Large intestine (tissue), 3 donors: Measurements from ENCODE around the gene USP49. TPM values are rescaled to one million over a fixed set of nuclear protein-coding genes. Genes with fewer than 3 reads are reported as not detected.

ENCODE experiments used
- DNase-seq, 2 donors: peaks; one replicate each; pipeline versions ENCODE4 v3.0.0 to v3.0.0-alpha.2; 2013
- H3K27ac ChIP-seq: one replicate; pipeline ENCODE4 v1.5.1; 2013; ENCODE audit warnings: low read length
- H3K27me3 ChIP-seq: 2 replicates; pipeline ENCODE4 v1.6.1; 2013; ENCODE audit warnings: low read length; ENCODE audit not compliant: control insufficient read depth, insufficient read depth
- H3K36me3 ChIP-seq: 2 replicates; pipeline ENCODE4 v1.6.1; 2013; ENCODE audit warnings: low read length; ENCODE audit not compliant: control insufficient read depth, insufficient read depth
- H3K4me1 ChIP-seq: one replicate; pipeline ENCODE4 v1.6.1; 2013; ENCODE audit warnings: low read length; ENCODE audit not compliant: control insufficient read depth, insufficient read depth
- H3K4me3 ChIP-seq: one replicate; pipeline ENCODE4 v1.5.1; 2013; ENCODE audit warnings: low read length
- H3K9me3 ChIP-seq: one replicate; pipeline ENCODE4 v1.6.1; 2013; ENCODE audit warnings: mild to moderate bottlenecking, low read depth, low read length, moderate library complexity; ENCODE audit not compliant: control insufficient read depth
- WGBS: methylation state at CpG from one replicate; pipeline ENCODE4 v1.1.5; 2013; ENCODE audit warnings: low lambda C conversion rate; ENCODE audit not compliant: insufficient coverage; 5-methylcytosine and 5-hydroxymethylcytosine counted together
- polyA plus RNA-seq: library from polyadenylated mRNA; unstranded; fragments of 120-200 nt; gene quantifications from one replicate; pipeline ENCODE4 v1.2.1, GENCODE V29; 2013

USP49 gene
- polyA plus RNA-seq, 1 donor: 5.3 TPM

DNA sequence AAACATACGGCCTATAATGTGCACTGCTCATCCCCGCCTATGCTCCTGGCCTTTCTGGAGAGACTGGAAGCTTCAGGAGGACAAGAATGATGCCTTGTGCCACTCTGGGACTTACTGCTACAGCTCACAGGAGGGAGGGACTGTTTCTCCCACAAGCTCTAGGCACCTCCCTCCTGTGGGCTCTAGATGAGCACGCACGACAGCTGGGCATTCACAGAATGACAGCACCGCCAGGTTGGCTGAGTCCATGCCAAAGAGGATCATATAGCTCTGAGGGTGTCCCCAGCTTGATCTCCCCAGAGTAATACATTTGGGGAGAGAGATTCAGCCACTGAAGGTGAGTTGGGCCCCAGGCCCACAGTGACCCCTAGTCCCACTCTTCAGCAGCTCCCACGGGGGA lies 137.9 kb downstream of the USP49 start:
- no peak for DNase-seq
- Histone ChIP-seq H3K4me1 (no peaks in the 10 kb centered on the region), H3K36me3 (no peaks in the 10 kb centered on the region), H3K9me3 (no peaks in the 10 kb centered on the region), H3K27me3 (no peaks in the 10 kb centered on the region), H3K4me3 (no peak overlapping the region), H3K27ac (no peak overlapping the region)
- WGBS: no CpG with 5 or more reads among the region's 6 CpGs

DNA sequence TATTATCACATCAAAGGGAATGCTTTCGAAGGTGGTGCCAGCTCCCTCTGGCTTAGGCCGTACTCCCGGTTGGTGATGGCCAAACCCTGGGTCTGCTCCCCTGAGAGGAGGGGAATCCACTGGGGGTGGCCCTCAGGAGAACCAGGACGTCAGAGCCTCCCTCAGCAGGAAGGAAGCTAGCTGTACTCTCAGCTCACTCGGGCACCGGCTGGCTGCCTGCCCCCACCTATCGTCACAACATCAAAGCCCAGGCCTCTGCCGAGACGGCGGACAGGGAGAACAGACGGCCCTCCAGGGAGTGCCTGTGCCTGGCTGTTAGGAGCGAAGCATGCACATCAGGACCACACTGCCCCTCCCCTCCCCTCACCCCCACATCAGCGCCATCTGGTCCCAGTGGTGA lies 138.8 kb downstream of the USP49 start:
- H3K9me3 ChIP-seq: no peaks in the 10 kb centered on the region
- WGBS: no CpG with 5 or more reads among the region's 13 CpGs
- H3K27me3 ChIP-seq: no peaks in the 10 kb centered on the region
- H3K4me1 ChIP-seq: no peaks in the 10 kb centered on the region
- H3K4me3 ChIP-seq: no peak overlapping the region
- H3K36me3 ChIP-seq: no peaks in the 10 kb centered on the region
- no peak overlapping the region for H3K27ac ChIP-seq
- no peak for DNase-seq

DNA sequence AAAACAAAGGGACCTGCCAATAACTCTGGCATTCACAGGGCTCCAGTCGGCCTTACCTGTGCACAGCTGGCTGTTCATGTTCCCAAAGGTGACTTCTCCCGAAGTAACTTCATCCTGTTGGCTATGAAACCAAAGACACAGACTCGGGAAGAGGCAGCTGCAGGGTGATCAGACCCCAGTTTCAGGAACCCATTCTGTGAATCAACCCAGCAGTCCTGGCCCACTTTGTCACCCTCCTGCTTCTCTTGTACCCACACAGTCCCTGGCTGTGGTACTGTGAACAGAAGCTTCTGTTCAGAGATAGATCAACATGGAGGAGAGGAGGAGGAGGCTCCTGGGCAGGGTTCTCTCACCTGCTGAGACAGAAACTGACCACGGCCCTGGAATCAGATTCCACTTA lies 139.3 kb downstream of the USP49 start:
- Histone ChIP-seq H3K9me3 (no peaks in the 10 kb centered on the region), H3K4me1 (no peaks in the 10 kb centered on the region), H3K27me3 (no peaks in the 10 kb centered on the region), H3K27ac (no peak overlapping the region), H3K4me3 (no peak overlapping the region), H3K36me3 (no peaks in the 10 kb centered on the region)
- no CpG with 5 or more reads among the region's 4 CpGs for WGBS
- DNase-seq: no peak

DNA sequence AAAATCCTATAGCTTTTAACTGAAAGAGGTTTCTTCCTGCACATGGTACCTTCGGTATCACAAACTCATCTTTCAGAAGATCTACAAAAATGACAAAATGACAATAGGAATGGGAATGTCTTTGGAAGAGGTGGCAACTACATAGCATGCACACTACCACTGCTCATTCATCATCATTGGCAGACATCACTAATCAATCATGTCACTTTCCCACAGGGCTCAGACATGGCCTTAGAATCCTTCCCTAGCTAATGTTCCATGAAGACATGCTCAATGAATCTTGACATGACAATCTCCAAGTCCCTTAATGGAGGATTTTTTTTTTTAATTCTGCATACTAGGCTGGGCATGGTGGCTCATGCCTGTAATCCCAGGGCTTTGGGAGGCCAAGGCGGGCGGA lies 144.8 kb downstream of the USP49 start:
- no peaks in the 10 kb centered on the region for H3K4me1 ChIP-seq
- no peak for DNase-seq
- no peaks in the 10 kb centered on the region for H3K27me3 ChIP-seq
- no peak overlapping the region for H3K27ac ChIP-seq
- WGBS: 100% methylated on average over 1 of the region's 3 CpGs
- H3K9me3 ChIP-seq: no peaks in the 10 kb centered on the region
- H3K4me3 ChIP-seq: no peak overlapping the region
- no peaks in the 10 kb centered on the region for H3K36me3 ChIP-seq

DNA sequence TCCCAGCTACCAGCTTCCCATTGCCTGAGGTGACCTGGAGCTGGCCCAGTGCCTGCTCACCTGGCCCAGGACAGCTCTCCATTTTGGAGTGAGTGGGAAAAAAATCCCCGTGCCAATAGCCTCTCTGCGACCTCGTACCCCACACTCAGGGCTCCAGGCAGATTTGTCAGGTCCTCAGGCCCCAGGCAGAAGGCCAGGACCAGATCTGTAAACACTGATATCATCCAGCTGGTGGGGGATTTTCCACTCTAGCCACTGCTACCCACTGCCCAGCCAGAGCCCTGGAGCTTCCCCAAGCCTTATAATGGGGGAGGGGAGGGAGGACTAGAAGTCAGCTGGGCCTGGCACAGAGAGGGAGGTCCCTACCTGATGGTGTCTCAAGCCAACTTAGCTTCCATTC lies 146.6 kb downstream of the USP49 start:
- Histone ChIP-seq H3K4me3 (no peak overlapping the region), H3K4me1 (no peaks in the 10 kb centered on the region), H3K9me3 (no peaks in the 10 kb centered on the region), H3K27me3 (no peaks in the 10 kb centered on the region), H3K27ac (no peak overlapping the region), H3K36me3 (no peaks in the 10 kb centered on the region)
- no peak for DNase-seq
- WGBS: no CpG with 5 or more reads among the region's 3 CpGs

DNA sequence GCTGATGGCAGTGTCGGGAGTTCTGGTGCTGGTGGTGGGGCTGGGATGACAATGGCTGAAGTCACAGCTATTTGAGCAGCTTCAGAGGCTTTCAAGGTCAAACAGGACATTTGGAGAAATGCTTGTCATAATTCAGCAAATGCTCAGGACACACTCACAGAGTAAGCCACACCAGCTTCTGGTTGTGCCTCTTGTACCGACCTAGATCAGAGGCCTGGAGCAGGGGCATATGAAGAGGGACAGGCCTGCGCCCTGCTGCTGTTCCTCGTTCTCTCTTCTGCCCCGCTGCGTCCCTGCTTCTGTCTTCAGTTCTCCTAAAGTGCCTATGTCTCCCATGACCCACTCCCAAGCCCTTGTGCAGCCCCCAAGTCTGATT lies 147.1 kb downstream of the USP49 start:
- no CpG with 5 or more reads among the region's 6 CpGs for WGBS

DNA sequence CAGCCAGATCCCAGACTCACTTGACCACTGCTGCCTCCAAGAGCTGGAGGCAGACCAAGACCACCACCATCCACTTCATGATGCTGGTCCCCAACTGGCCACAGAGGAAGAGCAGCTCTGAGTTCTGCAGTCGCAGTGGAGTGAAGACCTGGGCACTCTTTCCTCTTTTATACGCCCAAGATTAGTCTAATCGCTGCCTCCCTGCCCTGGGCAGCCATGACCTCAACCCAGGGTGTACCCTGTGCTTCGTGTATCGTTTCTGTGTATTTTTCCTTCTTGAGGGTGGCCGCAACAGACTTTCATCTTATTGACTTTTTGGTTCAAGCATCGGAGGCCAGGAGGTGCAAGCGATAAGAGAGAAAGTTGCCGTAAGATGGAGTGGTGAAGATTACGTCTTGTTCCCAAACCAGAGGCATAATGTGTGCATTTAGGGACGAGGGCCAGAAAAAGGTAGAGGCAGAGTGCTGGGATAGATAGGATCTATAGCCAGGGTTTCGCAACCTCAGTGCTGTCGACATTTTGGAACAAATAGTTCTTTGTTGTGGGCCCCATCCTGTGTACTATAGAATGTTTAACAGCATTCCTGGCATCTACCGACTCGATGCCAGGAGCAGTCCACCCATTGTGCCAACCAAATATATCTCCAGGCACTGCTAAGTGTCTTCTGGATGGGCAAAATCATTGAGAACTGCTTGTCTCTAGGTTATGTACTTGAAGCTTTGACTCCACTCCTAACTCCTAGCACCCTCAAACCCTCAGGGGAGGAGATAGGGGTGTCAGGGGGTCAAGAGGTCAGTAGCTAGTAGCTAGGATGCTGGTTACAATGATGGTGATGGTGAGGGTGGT lies 147.7 kb downstream of the USP49 start, which contains the start of gene PGC:
PGC (minus strand) TSS at position 142 of the 846 bp plus-strand sequence; CDS start at position 79, 63 bp downstream.
- H3K4me1 ChIP-seq: peaks cover under 1% of the 10 kb centered on the region
- no peaks in the 10 kb centered on the region for H3K9me3 ChIP-seq
- H3K4me3 ChIP-seq: no peak within 1 kb of the TSS
- no peaks in the 10 kb centered on the region for H3K36me3 ChIP-seq
- peak in 1 of 2 donors; percentile 41 for DNase-seq
- no peaks in the 10 kb centered on the region for H3K27me3 ChIP-seq
- no peak within 1 kb of the TSS for H3K27ac ChIP-seq
- WGBS: 61% methylated on average over 5 of the region's 15 CpGs

More for the DNA sequence above, 147.1 kb downstream of the USP49 start:
- Histone ChIP-seq H3K9me3 (no peaks in the 10 kb centered on the region), H3K27me3 (no peaks in the 10 kb centered on the region), H3K27ac (no peak overlapping the region), H3K4me3 (no peak overlapping the region), H3K4me1 (no peaks in the 10 kb centered on the region), H3K36me3 (no peaks in the 10 kb centered on the region)
- DNase-seq: no peak

DNA sequence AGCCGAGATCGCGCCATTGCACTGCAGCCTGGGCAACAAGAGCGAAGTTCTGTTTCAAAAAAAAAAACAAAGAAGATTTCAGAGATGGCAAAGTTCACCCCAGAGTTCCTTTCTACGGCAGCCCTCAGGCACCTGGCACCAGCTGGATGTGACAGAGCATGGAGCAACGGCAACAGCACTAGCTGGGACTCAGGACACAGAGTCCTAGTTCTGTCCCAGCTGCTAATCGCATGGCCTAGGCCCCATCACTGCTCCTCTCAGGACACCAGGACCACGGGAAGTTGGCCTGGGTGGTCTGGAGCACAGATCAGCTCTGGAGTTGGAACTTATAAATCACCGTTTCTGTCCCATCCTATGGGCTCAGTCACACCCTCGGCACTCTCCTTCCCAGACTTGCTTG lies 149.1 kb downstream of the USP49 start:
- DNase-seq: no peak
- no peak overlapping the region for H3K27ac ChIP-seq
- no CpG with 5 or more reads among the region's 10 CpGs for WGBS

DNA sequence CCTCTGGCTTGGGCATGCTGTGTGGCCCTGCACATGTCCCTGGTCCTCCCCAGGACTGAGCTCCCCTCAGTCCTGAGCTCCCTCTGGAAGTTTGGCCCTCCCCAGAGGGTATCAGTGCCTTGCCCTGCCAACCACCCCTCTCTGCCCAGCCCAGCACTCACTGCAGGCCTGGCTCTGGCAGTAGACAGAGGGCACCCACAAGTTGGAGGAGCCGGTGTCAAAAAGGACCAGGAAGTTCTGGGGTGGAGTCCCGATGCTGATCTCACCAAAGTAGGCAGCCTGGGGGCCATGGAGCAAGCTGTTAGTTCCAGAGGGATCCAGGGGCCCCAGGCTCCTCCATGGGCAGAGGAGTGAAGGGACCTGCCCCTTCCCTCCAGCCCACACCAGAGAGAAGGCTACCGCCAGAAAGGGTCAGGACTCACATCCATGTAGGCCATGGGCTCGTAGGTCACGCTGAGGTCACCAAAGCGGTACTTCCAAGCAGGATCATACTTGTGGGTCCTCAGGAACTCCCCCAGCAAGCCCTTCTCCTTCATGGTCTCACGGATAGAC lies 150.9 kb downstream of the USP49 start:
- Histone ChIP-seq H3K4me1 (peaks cover 25% of the 10 kb centered on the region), H3K4me3 (no peak overlapping the region), H3K27ac (no peak overlapping the region), H3K36me3 (no peaks in the 10 kb centered on the region), H3K27me3 (no peaks in the 10 kb centered on the region), H3K9me3 (no peaks in the 10 kb centered on the region)
- WGBS: 88% methylated on average over 1 of the region's 7 CpGs
- DNase-seq: no peak

More for the DNA sequence above, 149.1 kb downstream of the USP49 start:
- Histone ChIP-seq H3K27me3 (no peaks in the 10 kb centered on the region), H3K4me3 (no peak overlapping the region), H3K36me3 (no peaks in the 10 kb centered on the region), H3K9me3 (no peaks in the 10 kb centered on the region), H3K4me1 (peaks cover 14% of the 10 kb centered on the region)

DNA sequence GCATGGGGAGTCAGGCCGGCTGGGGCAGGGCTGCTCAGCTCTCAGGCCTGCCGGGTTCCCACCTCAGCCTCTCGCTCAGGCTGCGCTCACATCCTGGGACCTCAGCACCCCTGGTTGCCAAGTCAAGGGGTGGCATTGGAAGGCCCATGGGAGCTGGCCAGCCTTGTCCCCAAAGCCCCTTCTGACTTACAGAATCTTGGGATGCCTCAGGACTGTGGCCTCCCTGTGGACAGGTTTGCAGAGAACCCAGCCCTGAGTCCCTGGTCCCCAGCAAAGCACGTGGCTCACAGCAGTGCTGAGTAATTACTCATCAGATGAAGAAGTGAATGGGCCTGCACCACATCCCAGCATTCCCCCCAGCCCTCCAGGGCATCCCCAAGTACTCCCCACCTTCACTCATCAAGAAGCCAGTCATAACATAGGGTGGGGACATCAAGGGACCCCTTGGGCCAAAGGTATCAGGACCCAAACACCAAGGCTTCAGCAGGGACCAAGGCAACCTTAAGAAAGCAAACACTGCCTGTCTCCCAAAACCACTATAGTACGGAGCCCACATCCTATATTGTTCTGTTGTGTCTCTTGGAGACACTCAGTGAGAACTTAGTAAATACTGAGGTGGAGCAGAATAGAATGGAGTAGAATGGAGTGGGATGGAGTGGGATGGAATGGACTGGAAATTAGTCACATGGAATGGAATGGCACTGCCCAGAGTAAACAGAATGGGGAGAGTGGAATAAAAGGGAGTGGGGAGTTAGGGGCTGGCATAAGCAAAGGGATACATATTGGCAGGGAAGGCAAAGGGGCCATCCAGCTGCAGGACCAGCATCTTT lies 151.6 kb downstream of the USP49 start:
- Histone ChIP-seq H3K27me3 (no peaks in the 10 kb centered on the region), H3K9me3 (no peaks in the 10 kb centered on the region), H3K36me3 (no peaks in the 10 kb centered on the region), H3K4me1 (peaks cover 25% of the 10 kb centered on the region), H3K4me3 (no peak overlapping the region), H3K27ac (no peak overlapping the region)
- DNase-seq: no peak
- no CpG with 5 or more reads among the region's 6 CpGs for WGBS
